HG03066 (cell line): Measurements from ENCODE around the gene HDAC7.
A peak's percentile ranks its signal among the peaks of the same experiment; 100 is the strongest.

ENCODE experiments used
- ATAC-seq: cut with Tn5 transposase; IDR thresholded peaks from one replicate; pipeline ENCODE4 v1.9.1; 2021; ENCODE audit warnings: low read depth; ENCODE audit not compliant: unreplicated experiment

HDAC7 gene

GRCh38 chr12:47819896-47820630 lies at the start of gene HDAC7:
Gene HDAC7, minus strand, starts transcription at chr12:47819903. Its CDS starts 118 bp downstream, at chr12:47819785.
- peak; percentile 30 for ATAC-seq

- peak; percentile 74 for ATAC-seq
Observed at GRCh38 chr12:47868552-47869031, 48.9 kb upstream of the HDAC7 start.

- peak; percentile 10 for ATAC-seq
Observed at GRCh38 chr12:47868041-47868440, 48.3 kb upstream of the HDAC7 start.

DNA sequence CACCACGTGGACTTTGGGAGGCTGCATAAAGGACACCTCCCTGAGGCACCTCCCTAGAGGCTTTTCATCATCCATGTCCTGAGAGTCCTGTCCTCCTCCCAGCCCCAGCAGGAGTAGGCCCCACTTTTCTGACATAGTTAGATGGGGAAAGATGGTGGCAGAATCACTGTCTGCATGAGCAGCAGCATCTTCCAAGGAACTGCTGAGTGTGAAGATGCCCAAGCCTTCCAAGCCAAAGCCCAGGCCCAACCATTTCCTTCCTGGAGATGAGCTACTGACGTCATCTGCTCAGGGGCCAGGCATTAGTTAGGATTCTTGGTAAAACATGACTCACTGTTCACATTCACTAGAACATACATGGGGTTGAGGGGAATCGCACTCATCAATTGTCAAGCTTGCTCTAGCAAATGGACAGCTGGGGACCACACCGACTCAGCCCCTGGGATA lies 47.8 kb upstream of the HDAC7 start:
- no peak for ATAC-seq

DNA sequence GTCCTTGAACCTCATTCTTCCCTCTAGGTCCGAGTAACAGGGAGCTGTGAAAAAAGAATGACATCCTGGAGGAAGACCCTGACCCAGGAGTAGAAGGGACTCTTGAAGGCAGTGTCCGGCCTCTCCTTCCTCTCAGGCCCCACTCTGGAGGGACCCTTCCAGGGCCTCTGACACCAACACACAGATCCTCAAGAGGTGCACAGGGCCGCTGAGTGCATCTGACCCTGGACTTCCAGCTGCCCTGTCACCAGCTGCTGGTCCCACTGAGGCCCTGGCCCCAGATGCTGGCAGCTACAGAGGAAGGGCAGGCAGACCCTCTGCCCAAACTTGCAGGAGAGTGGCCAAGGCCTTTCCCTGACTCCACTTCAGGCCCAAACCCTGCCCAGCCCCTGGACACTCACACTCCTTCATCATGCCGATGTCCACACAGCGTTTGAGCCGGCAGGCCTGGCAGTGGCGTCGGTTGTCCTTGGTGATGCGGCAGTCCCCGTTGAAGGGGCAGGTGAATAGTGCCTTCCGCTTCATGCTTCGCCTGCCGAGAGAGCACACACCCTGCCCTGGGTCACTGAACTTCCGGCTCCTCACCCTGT lies 45.0 kb upstream of the HDAC7 start:
- no peak for ATAC-seq

DNA sequence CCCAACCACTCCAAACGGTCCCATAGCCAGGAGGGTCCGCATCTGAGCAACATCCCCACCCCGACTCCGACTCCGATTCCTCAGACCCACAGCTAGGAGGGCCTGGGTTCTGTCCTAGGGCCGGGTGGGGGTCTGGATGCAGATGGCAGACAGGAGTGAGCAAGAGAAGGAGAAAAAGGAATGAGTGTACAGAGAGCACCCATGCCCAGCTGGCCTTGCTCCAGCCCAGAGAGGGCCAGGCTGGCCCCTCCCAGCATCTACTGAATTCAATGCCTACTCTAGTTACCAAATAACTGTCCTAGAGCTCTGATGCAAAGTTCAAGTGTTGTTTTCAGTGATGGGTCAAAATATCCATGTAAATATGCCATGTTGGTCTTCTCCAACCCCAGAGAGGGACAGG lies 44.3 kb upstream of the HDAC7 start:
- no peak for ATAC-seq

DNA sequence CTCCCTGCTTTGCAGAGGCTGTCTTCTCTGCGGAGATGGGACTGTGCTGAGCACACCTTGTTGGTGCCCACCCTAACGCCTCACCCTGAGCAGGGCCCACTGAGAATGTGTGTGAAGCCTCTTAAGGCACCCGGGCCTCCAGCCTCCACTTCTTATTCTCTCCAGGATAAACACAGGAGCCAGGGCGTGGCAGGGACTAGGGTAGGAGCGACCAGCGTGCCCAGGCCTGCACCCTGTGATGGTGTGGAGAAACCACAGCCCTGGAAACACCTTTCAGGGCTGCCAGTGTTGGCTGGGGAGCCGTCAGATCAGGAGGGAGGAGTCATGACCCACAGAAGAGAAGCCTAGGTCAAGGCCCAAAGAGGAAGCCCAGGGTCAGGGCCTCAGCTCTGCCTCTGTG lies 43.8 kb upstream of the HDAC7 start:
- ATAC-seq: no peak

DNA sequence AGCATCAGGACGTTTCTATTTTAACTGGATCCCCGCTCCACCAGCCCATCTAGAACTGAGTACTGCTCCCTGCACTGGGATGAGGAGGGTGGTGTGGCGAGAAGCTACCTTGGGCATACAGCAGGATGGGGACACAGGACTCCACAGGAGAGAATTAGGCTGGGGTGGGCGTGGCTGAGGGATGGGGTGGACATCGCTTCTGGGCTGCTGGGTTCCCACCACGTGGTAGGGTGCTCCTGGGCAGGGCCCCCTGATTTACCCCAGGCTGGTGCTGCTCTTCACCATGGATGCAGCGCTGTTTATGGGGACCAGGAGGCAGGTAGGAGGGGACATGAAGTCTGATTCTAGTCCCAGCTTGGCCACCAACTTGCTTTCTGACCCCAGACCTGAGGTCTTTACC lies 43.2 kb upstream of the HDAC7 start:
- ATAC-seq: no peak

GRCh38 chr12:47862167-47862750 lies 42.6 kb upstream of the HDAC7 start:
- ATAC-seq: no peak

- ATAC-seq: no peak
Observed at GRCh38 chr12:47860873-47861272, 41.2 kb upstream of the HDAC7 start.

GRCh38 chr12:47860279-47860841 lies 40.7 kb upstream of the HDAC7 start:
- no peak for ATAC-seq

DNA sequence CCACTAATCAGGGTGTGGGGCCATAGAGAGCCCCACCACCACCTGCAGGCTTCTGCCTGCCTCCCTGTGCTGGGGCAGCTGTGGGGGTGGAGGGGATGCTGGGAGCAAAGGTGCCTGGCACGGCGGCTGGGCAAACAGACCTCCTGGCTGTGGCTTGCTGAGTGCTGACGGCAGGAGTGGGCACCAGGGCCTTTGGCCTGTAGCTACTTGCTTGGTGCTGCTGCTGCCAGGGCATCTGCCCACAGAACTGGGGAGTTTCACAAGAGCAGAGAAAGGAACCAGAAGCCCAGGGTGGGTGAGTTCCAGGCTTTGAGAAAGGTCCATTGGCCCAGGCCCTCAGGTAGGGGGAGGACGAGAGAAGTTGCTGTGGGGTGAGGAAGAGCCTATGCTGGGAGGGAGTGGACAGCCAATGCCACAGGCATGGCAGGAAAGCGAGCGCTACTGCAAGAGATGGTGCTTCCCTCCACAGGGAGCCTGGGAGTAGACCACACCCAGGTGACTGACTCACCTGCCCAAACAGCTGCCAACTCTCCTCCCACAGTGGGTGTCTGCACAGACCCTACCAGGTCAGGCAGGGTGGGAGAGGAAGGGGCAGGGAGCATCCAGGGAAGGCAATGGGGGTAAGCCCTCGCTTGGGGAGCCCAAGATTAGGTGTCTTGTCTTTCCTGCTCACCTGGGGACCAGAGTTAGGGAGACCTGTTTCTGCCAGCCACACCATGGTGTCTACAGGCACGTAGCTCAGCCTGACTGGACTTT lies 39.0 kb upstream of the HDAC7 start:
- ATAC-seq: no peak

- no peak for ATAC-seq
Observed at GRCh38 chr12:47856721-47857575, 37.2 kb upstream of the HDAC7 start.

DNA sequence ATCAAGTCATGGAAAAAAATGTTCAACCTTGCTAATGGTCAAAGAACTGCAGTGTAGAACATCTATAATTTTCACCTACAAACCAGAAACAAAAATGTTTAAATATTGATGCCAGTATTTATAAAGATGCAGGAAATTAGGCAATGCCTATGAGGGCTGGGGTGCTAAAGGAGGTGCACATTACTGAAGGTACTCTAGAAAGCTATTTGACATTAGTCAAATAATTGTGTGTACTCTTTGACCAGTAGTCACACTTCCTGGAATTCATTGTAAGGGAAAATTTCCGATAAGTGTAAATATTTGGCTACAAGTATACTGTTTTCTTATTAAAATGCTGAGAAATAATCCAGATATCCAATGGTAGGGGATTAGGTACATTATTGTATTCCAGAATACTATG lies 36.4 kb upstream of the HDAC7 start:
- no peak for ATAC-seq

- ATAC-seq: no peak
Observed at GRCh38 chr12:47855502-47855901, 35.8 kb upstream of the HDAC7 start.

DNA sequence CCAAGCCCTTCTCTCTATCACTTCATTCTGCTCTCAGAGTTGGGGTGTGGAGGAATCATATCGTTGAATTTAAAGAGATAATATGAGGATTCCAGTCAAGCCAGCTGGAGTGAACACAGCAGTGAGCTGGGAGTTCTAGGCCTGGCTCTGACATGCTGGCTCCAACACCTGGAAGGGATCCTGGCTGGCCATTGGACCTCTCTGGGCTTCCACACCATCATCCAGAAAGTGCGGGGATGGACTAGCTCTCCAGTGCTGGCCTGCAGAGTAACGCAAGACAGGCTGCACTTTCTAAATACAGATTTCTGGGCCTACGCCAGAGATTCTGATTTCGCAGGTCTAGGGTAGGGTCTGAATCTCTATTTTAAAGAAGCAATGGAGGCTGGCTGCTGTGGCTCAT lies 34.8 kb upstream of the HDAC7 start:
- ATAC-seq: no peak

DNA sequence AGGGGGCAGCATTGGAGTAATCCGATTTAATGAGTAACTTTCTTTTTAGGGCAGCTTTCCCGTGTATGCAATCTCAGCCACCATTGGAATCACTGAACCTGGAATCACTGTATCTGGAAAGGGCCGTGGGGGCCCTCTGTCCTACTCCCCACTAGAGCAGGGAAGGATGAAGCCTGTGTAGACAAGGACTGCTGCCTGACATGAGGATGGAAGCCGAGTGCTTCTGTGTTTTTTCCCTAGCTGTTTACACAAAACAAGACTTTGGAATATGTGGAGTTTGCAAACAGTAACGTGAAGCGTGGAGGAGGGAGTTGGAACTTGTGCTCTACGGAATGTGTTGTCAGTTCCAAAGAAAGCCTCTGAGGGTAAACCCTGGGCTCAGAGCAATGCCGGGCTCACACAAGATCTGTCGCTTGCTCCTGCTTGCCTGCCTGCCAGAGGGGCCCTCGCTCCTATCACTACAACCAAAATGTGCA lies 32.4 kb upstream of the HDAC7 start:
- no peak for ATAC-seq

GRCh38 chr12:47851303-47851952 lies 31.7 kb upstream of the HDAC7 start:
- ATAC-seq: no peak
